HCT116 (cell line): Measurements from ENCODE around the gene STMND1. TPM values are rescaled to one million over a fixed set of nuclear protein-coding genes. Genes with fewer than 3 reads are reported as not detected.

ENCODE experiments used
- ATAC-seq: fragments of 200-7000 bp; cut with Tn5 transposase; 2 replicates; pipeline ENCODE4 v1.9.1; 2020; ENCODE audit warnings: mild to moderate bottlenecking, moderate library complexity
- BruUV-seq: library from RNA; stranded (reverse); fragments of 400-500 nt; replicated peaks from 2 replicates; lab custom pipeline; 2021; lab: Mats Ljungman, UMichigan
- CTCF ChIA-PET: fragments of 300-600 bp; sonication (Branson Sonifier 250); formaldehyde crosslinking; loops from one replicate; lab custom pipeline; 2021; ENCODE audit warnings: antibody characterized with exemption; lab: Charles Lee
- POLR2A ChIA-PET: fragments of 300-600, 350-600 bp; sonication (Branson Sonifier 250); formaldehyde crosslinking; loops from one replicate; lab custom pipeline; 2021; ENCODE audit warnings: antibody characterized with exemption; lab: Charles Lee
- RAD21 ChIA-PET, 2 experiments: fragments of 300-600 bp; sonication (Branson Sonifier 250); formaldehyde crosslinking; loops; one replicate each; lab custom pipeline; 2023; ENCODE audit warnings: low total read pairs in 2 of 2; ENCODE audit not compliant: uncharacterized antibody in 2 of 2, unreplicated experiment in 2 of 2, low non-redundant PET in 1 of 2; lab: Charles Lee
- DNase-seq: peaks from one replicate; pipeline ENCODE4 v3.0.0-alpha.2; 2010; ENCODE audit warnings: low read depth, low spot score
- H2AFZ ChIP-seq: fragments of 200-600 bp; shearing (Covaris generic), sonication (generic); 2 replicates; pipeline ENCODE4 v1.6.1; 2017; ENCODE audit warnings: low read depth, mixed run types, mixed read lengths, antibody characterized with exemption, low read length; ENCODE audit not compliant: poor library complexity, severe bottlenecking
- H3K27ac ChIP-seq: 2 replicates; pipeline ENCODE4 v1.5.1; 2012; ENCODE audit warnings: low read depth, low read length
- H3K27me3 ChIP-seq: fragments of 200-600 bp; sonication (generic); 2 replicates; pipeline ENCODE4 v1.6.1; 2016; ENCODE audit warnings: mixed run types, low read length, mixed read lengths; ENCODE audit not compliant: insufficient read depth
- H3K36me3 ChIP-seq, 2 experiments: fragments of 200-500 bp in 1 of 2; fragments of 200-600 bp in 1 of 2; sonication (Bioruptor generic) in 1 of 2; sonication (generic) in 1 of 2; 2 replicates each; pipeline versions ENCODE4 v1.5.1 to v1.6.1; 2014 to 2016; ENCODE audit warnings: low read length in 2 of 2, inconsistent platforms in 1 of 2, mixed read lengths in 1 of 2, mixed run types in 1 of 2; ENCODE audit not compliant: insufficient read depth in 2 of 2, control insufficient read depth in 1 of 2
- H3K4me1 ChIP-seq, 2 experiments: fragments of 200-600 bp in 1 of 2; sonication (generic) in 1 of 2; 2 replicates each; pipeline versions ENCODE4 v1.5.1 to v1.6.1; 2012 to 2017; ENCODE audit warnings: low read length in 2 of 2, inconsistent platforms in 1 of 2, mild to moderate bottlenecking in 1 of 2, mixed read lengths in 1 of 2, mixed run types in 1 of 2, moderate library complexity in 1 of 2; ENCODE audit not compliant: insufficient read depth in 2 of 2, control insufficient read depth in 1 of 2
- H3K4me2 ChIP-seq: fragments of 200-600 bp; sonication (generic); 2 replicates; pipeline ENCODE4 v1.6.1; 2017; ENCODE audit warnings: mixed run types, low read length, mixed read lengths
- H3K4me3 ChIP-seq, 2 experiments: fragments of 200-600 bp in 1 of 2; sonication (generic) in 1 of 2; replicated peaks in 1 of 2; 2 replicates each; pipeline ENCODE4 v1.5.1; 2011 to 2016; ENCODE audit warnings: low read length in 2 of 2, control low read depth in 1 of 2, low read depth in 1 of 2, mild to moderate bottlenecking in 1 of 2, mixed read lengths in 1 of 2, mixed run types in 1 of 2
- H3K79me2 ChIP-seq: fragments of 200-600 bp; sonication (generic); 2 replicates; pipeline ENCODE4 v1.6.1; 2017; ENCODE audit warnings: mild to moderate bottlenecking, mixed run types, low read length, moderate library complexity, mixed read lengths; ENCODE audit not compliant: insufficient read depth
- H3K9ac ChIP-seq: fragments of 200-600 bp; sonication (generic); 2 replicates; pipeline ENCODE4 v1.6.1; 2016; ENCODE audit warnings: low read length, mixed read lengths
- H3K9me2 ChIP-seq: fragments of 200-600 bp; sonication (generic), shearing (Covaris generic); 2 replicates; pipeline ENCODE4 v1.6.1; 2017; ENCODE audit warnings: mixed run types, mild to moderate bottlenecking, moderate library complexity; ENCODE audit not compliant: insufficient read depth
- H3K9me3 ChIP-seq, 2 experiments: fragments of 200-500 bp in 1 of 2; fragments of 200-600 bp in 1 of 2; sonication (Bioruptor generic) in 1 of 2; sonication (generic) in 1 of 2; 2 replicates each; pipeline ENCODE4 v1.6.1; 2014 to 2017; ENCODE audit warnings: low read length in 2 of 2, mixed read lengths in 2 of 2, inconsistent platforms in 1 of 2, low read depth in 1 of 2, mild to moderate bottlenecking in 1 of 2, mixed run types in 1 of 2, moderate library complexity in 1 of 2; ENCODE audit not compliant: control insufficient read depth in 1 of 2, insufficient read depth in 1 of 2
- H4K20me1 ChIP-seq: fragments of 200-600 bp; sonication (generic), shearing (Covaris generic); 2 replicates; pipeline ENCODE4 v1.6.1; 2017; ENCODE audit warnings: mixed run types, mild to moderate bottlenecking, moderate library complexity; ENCODE audit not compliant: insufficient read depth
- ATF3 ChIP-seq: IDR thresholded peaks from 2 replicates; pipeline ENCODE4 v1.6.1; 2012
- CBX3 ChIP-seq: IDR thresholded peaks from 2 replicates; pipeline ENCODE4 v1.6.1; 2012; ENCODE audit warnings: low read depth
- CEBPB ChIP-seq: IDR thresholded peaks from 2 replicates; pipeline ENCODE4 v1.6.1; 2012; ENCODE audit warnings: low read depth
- EGR1 ChIP-seq: IDR thresholded peaks from 2 replicates; pipeline ENCODE4 v1.6.1; 2012; ENCODE audit warnings: low read depth
- EZH2 ChIP-seq: fragments of 200-600 bp; sonication (generic); IDR thresholded peaks from 2 replicates; pipeline ENCODE4 v1.6.1; 2017; ENCODE audit warnings: antibody characterized with exemption, mixed run types
- JUND ChIP-seq: IDR thresholded peaks from 2 replicates; pipeline ENCODE4 v1.6.1; 2012
- MAX ChIP-seq: IDR thresholded peaks from 2 replicates; pipeline ENCODE4 v1.6.1; 2012
- POLR2A ChIP-seq: IDR thresholded peaks from 2 replicates; pipeline ENCODE4 v1.7.0; 2011; ENCODE audit warnings: borderline replicate concordance; ENCODE audit not compliant: insufficient read depth, insufficient read length; ENCODE audit errors: extremely low read depth
- RAD21 ChIP-seq: IDR thresholded peaks from 2 replicates; pipeline ENCODE4 v1.6.1; 2012; ENCODE audit warnings: low read depth, mild to moderate bottlenecking
- SP1 ChIP-seq: IDR thresholded peaks from 2 replicates; pipeline ENCODE4 v1.6.1; 2012; ENCODE audit warnings: low read depth
- SRF ChIP-seq: IDR thresholded peaks from 2 replicates; pipeline ENCODE4 v1.6.1; 2012; ENCODE audit warnings: low read depth
- ZBTB33 ChIP-seq: IDR thresholded peaks from 2 replicates; pipeline ENCODE4 v1.6.1; 2011; ENCODE audit warnings: mild to moderate bottlenecking, low read length, moderate library complexity; ENCODE audit not compliant: insufficient replicate concordance; ENCODE audit errors: extremely low read depth
- intact Hi-C: fragments of 100-400 bp; cut with micrococcal nuclease; formaldehyde crosslinking; loops from 2 replicates; pipeline ENCODE4 v1.10.0; 2022
- total RNA-seq: library from RNA; stranded (reverse); gene quantifications from one replicate; pipeline ENCODE4 v1.2.1, GENCODE V29; 2021; ENCODE audit not compliant: unreplicated experiment

Gene STMND1
- total RNA-seq, 1 experiment from 2014 or later, result not detected

- H2AFZ ChIP-seq, result no peak overlapping the region
- ChIA-PET POLR2A (no interaction called here), RAD21 (no interaction called here), CTCF (no interaction called here)
- H4K20me1 ChIP-seq, result no peaks in the 10 kb centered on the region
- no peak overlapping the region for H3K27ac ChIP-seq
- H3K36me3 ChIP-seq, result no peaks in the 10 kb centered on the region
- no peak for ATAC-seq
- H3K4me3 ChIP-seq, result no peak overlapping the region
- H3K9me3 ChIP-seq, result peaks cover 0 to 14% of the 10 kb centered on the region in 2 experiments; a peak in 2 of 4 replicates
- H3K9me2 ChIP-seq, result no peaks in the 10 kb centered on the region
- no peaks in the 10 kb centered on the region for H3K27me3 ChIP-seq
- intact Hi-C loops, result no loop called here
- no peak overlapping the region for H3K4me2 ChIP-seq
- H3K79me2 ChIP-seq, result no peaks in the 10 kb centered on the region
- H3K9ac ChIP-seq, result no peak overlapping the region
- no peak for DNase-seq
- TF ChIP-seq SRF (no peak), CEBPB (no peak), MAX (no peak), POLR2A (no peak), RAD21 (no peak), JUND (no peak), ZBTB33 (no peak), SP1 (no peak), CBX3 (no peak), EZH2 (no peak), ATF3 (no peak), EGR1 (no peak)
- H3K4me1 ChIP-seq, result no peaks in the 10 kb centered on the region
- BruUV-seq, result no TSS peak
Observed at GRCh38 chr6:17150096-17150495, 48.2 kb downstream of the STMND1 start.
